ENCODE measurements around the gene ABHD8.

DNA sequence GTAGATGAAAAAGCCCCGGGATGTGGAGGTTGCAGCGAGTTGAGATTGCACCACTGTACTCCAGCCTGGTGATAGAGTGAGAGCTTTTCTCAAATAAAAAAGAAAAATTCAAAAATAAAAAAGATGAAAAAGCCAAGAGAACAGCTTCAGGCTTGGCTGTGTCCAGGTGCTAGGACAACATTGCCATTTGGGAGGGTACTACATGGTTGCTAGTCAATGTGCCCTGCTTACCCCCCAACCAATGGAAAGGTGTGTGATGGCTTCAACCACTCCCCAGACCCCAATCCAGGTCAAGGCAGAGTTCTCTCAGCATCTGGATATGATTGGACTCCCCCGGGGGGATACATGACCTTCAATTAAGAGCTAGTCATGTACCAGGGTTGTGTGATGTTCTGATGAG is 23.8 kb downstream of the ABHD8 start:
- TF ChIP-seq POLR2A (IDR thresholded peaks at IDR 0.05; ENCODE audit: low read length) (no peak), GATA1 (IDR thresholded peaks at IDR 0.05; ENCODE audit: low read depth, low read length) (no peak)
